K562 (cell line): ENCODE data around the gene ARHGAP30. TPM values are rescaled to one million over a fixed set of nuclear protein-coding genes. Genes with fewer than 3 reads are reported as not detected.
A peak's percentile ranks its signal among the peaks of the same experiment; 100 is the strongest.

Source experiments
- BRF1 ChIP-seq: IDR thresholded peaks from 3 replicates; pipeline ENCODE4 v1.6.1; 2011; ENCODE audit warnings: borderline replicate concordance, mild to moderate bottlenecking; ENCODE audit not compliant: insufficient read length; ENCODE audit errors: extremely low read depth
- FOXK2 ChIP-seq, 2 experiments: fragments of 450-650 bp; IDR thresholded peaks in 1 of 2; conservative IDR thresholded peaks in 1 of 2; 2 replicates each; pipeline ENCODE4 v1.6.1; 2016; ENCODE audit warnings: low read depth in 2 of 2, mild to moderate bottlenecking in 1 of 2
- GATAD2B ChIP-seq: fragments of 450-650 bp; IDR thresholded peaks from 2 replicates; pipeline ENCODE4 v1.6.1; 2017; ENCODE audit warnings: mild to moderate bottlenecking, borderline replicate concordance
- HDAC1 ChIP-seq, 2 experiments: fragments of 450-650 bp; IDR thresholded peaks; 2 replicates each; pipeline ENCODE4 v1.6.1; 2016 to 2017; ENCODE audit warnings: inconsistent platforms in 1 of 2, mild to moderate bottlenecking in 1 of 2, moderate library complexity in 1 of 2
- HDGF ChIP-seq: fragments of 450-650 bp; IDR thresholded peaks from 2 replicates; pipeline ENCODE4 v1.6.1; 2016
- MCM2 ChIP-seq: fragments of 450-650 bp; IDR thresholded peaks from 2 replicates; pipeline ENCODE4 v1.6.1; 2017; ENCODE audit warnings: low read depth, mild to moderate bottlenecking
- USF1 ChIP-seq: sonication (generic); formaldehyde crosslinking; IDR thresholded peaks from 2 replicates; pipeline ENCODE4 v1.9.0; 2022; ENCODE audit warnings: mild to moderate bottlenecking, missing genetic modification reagents
- ZBTB11 ChIP-seq, 3 experiments: fragments of 200-800 bp in 1 of 3; fragments of 250-450 bp in 1 of 3; fragments of 450-650 bp in 1 of 3; sonication (Bioruptor Pico) in 1 of 3; sonication (Bioruptor generic) in 1 of 3; formaldehyde crosslinking in 1 of 3; IDR thresholded peaks; 2 replicates each; pipeline versions ENCODE4 v1.6.1 to v1.8.0; 2016 to 2022; ENCODE audit warnings: mild to moderate bottlenecking in 2 of 3, missing genetic modification characterization in 2 of 3, missing compliant biosample characterization in 1 of 3, moderate library complexity in 1 of 3
- ZBTB34 ChIP-seq: fragments of 250-450 bp; sonication (Bioruptor Pico); IDR thresholded peaks from 2 replicates; pipeline ENCODE4 v1.8.0; 2021; ENCODE audit warnings: mild to moderate bottlenecking, moderate library complexity
- ZNF121 ChIP-seq: sonication (generic); formaldehyde crosslinking; conservative IDR thresholded peaks from 2 replicates; pipeline ENCODE4 v1.8.0; 2022; ENCODE audit warnings: missing genetic modification reagents
- ZNF134 ChIP-seq: fragments of 250-450 bp; sonication (Bioruptor Pico); conservative IDR thresholded peaks from 2 replicates; pipeline ENCODE4 v1.4.0; 2020
- ZNF3 ChIP-seq: fragments of 250-450 bp; sonication (Bioruptor Pico); IDR thresholded peaks from 2 replicates; pipeline ENCODE4 v1.5.0; 2021; ENCODE audit warnings: mild to moderate bottlenecking, moderate library complexity
- ZNF589 ChIP-seq: fragments of 200-800 bp; sonication (Bioruptor generic); IDR thresholded peaks from 2 replicates; pipeline ENCODE4 v1.6.1; 2016; ENCODE audit warnings: low read depth, missing genetic modification characterization, missing compliant biosample characterization
- polyA plus RNA-seq, 8 experiments: library from polyadenylated mRNA; depleted of rRNA in 4 of 8; stranded (reverse) in 5 of 8; unstranded in 3 of 8; fragments of >200 nt; fragmentation: Nextera tagmentation in 2 of 8; fragmentation: Illumina TruSeq in 1 of 8; extraction: Ambion mirVana in 2 of 8; extraction: Trizol in 1 of 8; gene quantifications; 2 replicates each; pipeline versions ENCODE4 v1.2.1 to v1.2.3, GENCODE V29; 2011 to 2014; ENCODE audit warnings: inconsistent platforms in 1 of 8, missing spikeins in 1 of 8
- total RNA-seq, 7 experiments: library from RNA; depleted of rRNA in 6 of 7; stranded (reverse); fragments of >200 nt in 6 of 7; fragmentation: Illumina TruSeq in 2 of 7; extraction: Trizol in 2 of 7; gene quantifications; 2 replicates each; pipeline versions ENCODE4 v1.2.1 to v1.2.3, GENCODE V29; 2011 to 2021; ENCODE audit warnings: low replicate concordance in 1 of 7

Gene ARHGAP30
- total and polyA plus RNA-seq, 9 of the 15 experiments (the other 6 are each of a cell fraction or from before 2014, with no cell fraction given), result 0.01 to 0.73 (median 0.12) TPM

- TF ChIP-seq ZNF3 (CRISPR knock-in tag) (no peak), MCM2 (no peak), ZBTB11 (CRISPR knock-in tag; IDR thresholded peaks at IDR 0.05) (0 out of 6 replicates have a peak, but pooled peaks of 1 of the 3 experiments have one; percentile 18), BRF1 (no peak), HDGF (no peak), HDAC1 (IDR thresholded peaks at IDR 0.05) (peak in 1 of 2 experiments; percentile 7; a peak in 1 of 4 replicates), ZNF121 (CRISPR knock-in tag) (peak; percentile 95), ZNF134 (CRISPR knock-in tag) (no peak), ZBTB34 (no peak), FOXK2 (conservative IDR thresholded peaks at IDR 0.05 in 1 of 2, IDR thresholded peaks at IDR 0.05 in 1 of 2; ENCODE audit: low read depth in 2 of 2) (no peak), ZNF589 (CRISPR knock-in tag) (peak; percentile 12; the same call in 1 of the 2 replicates), GATAD2B (no peak), USF1 (CRISPR knock-in tag) (no peak)
Measured at GRCh38 chr1:161008869-161009510, 60.7 kb downstream of the ARHGAP30 start (continued).
